ENCODE measurements around the gene AKAP1. TPM values are rescaled to one million over a fixed set of nuclear protein-coding genes. Genes with fewer than 3 reads are reported as not detected.
A peak's percentile ranks its signal among the peaks of the same experiment; 100 is the strongest.
"Not testable (repeated sequence)": the region's sequence is repeated elsewhere in the genome, so short reads cannot be mapped to it uniquely, and the experiment has no call there.

AKAP1 gene
- total RNA-seq, 2 experiments from 2014 or later = 39.5 to 43.2 TPM

- peaks cover 48% of the 10 kb centered on the region for H3K4me1 Mint-ChIP-seq
- H3K36me3 Mint-ChIP-seq = peaks cover 13% of the 10 kb centered on the region
- H3K27me3 Mint-ChIP-seq = no peaks in the 10 kb centered on the region
- H3K9me3 Mint-ChIP-seq = no peaks in the 10 kb centered on the region
- H3K4me3 Mint-ChIP-seq = no peak overlapping the region
- no peak overlapping the region for H3K27ac Mint-ChIP-seq
- no peak for DNase-seq
Measured at GRCh38 chr17:57090560-57091185, 5.6 kb downstream of the AKAP1 start.

GRCh38 chr17:57091186-57091618, 6.2 kb downstream of the AKAP1 start:
- Mint-ChIP-seq H3K27ac (no peak overlapping the region), H3K4me3 (no peak overlapping the region), H3K36me3 (peaks cover 14% of the 10 kb centered on the region), H3K4me1 (peaks cover 47% of the 10 kb centered on the region), H3K27me3 (no peaks in the 10 kb centered on the region), H3K9me3 (no peaks in the 10 kb centered on the region)
- no peak for DNase-seq

GRCh38 chr17:57092171-57092570, 7.1 kb downstream of the AKAP1 start:
- H3K36me3 Mint-ChIP-seq = peaks cover 13% of the 10 kb centered on the region
- no peak for DNase-seq
- H3K27ac Mint-ChIP-seq = no peak overlapping the region
- H3K27me3 Mint-ChIP-seq = no peaks in the 10 kb centered on the region
- H3K4me1 Mint-ChIP-seq = peaks cover 37% of the 10 kb centered on the region
- H3K9me3 Mint-ChIP-seq = no peaks in the 10 kb centered on the region
- no peak overlapping the region for H3K4me3 Mint-ChIP-seq

GRCh38 chr17:57092779-57093178, 7.7 kb downstream of the AKAP1 start:
- no peak overlapping the region for H3K27ac Mint-ChIP-seq

GRCh38 chr17:57096472-57097202, 11.6 kb downstream of the AKAP1 start:
- Mint-ChIP-seq H3K27ac (no peak overlapping the region), H3K4me3 (no peak overlapping the region)

More at GRCh38 chr17:57092779-57093178, 7.7 kb downstream of the AKAP1 start:
- Mint-ChIP-seq H3K4me3 (no peak overlapping the region), H3K4me1 (peaks cover 32% of the 10 kb centered on the region), H3K9me3 (no peaks in the 10 kb centered on the region), H3K36me3 (peaks cover 11% of the 10 kb centered on the region), H3K27me3 (no peaks in the 10 kb centered on the region)
- no peak for DNase-seq

GRCh38 chr17:57097832-57098421, 12.9 kb downstream of the AKAP1 start:
- Mint-ChIP-seq H3K27ac (no peak overlapping the region), H3K36me3 (peaks cover 6% of the 10 kb centered on the region)

More at GRCh38 chr17:57096472-57097202, 11.6 kb downstream of the AKAP1 start:
- no peak for DNase-seq
- H3K27me3 Mint-ChIP-seq = no peaks in the 10 kb centered on the region
- H3K36me3 Mint-ChIP-seq = peaks cover 6% of the 10 kb centered on the region
- no peaks in the 10 kb centered on the region for H3K9me3 Mint-ChIP-seq
- H3K4me1 Mint-ChIP-seq = peaks cover 33% of the 10 kb centered on the region

GRCh38 chr17:57099165-57099564, 14.1 kb downstream of the AKAP1 start:
- no peaks in the 10 kb centered on the region for H3K9me3 Mint-ChIP-seq
- DNase-seq = no peak
- peaks cover 31% of the 10 kb centered on the region for H3K4me1 Mint-ChIP-seq
- H3K27ac Mint-ChIP-seq = no peak overlapping the region
- H3K4me3 Mint-ChIP-seq = no peak overlapping the region
- H3K36me3 Mint-ChIP-seq = peaks cover 4% of the 10 kb centered on the region
- H3K27me3 Mint-ChIP-seq = no peaks in the 10 kb centered on the region

More at GRCh38 chr17:57097832-57098421, 12.9 kb downstream of the AKAP1 start:
- Mint-ChIP-seq H3K9me3 (no peaks in the 10 kb centered on the region), H3K27me3 (no peaks in the 10 kb centered on the region), H3K4me1 (peaks cover 31% of the 10 kb centered on the region), H3K4me3 (no peak overlapping the region)
- DNase-seq = no peak

GRCh38 chr17:57102122-57102521, 17.1 kb downstream of the AKAP1 start:
- H3K4me3 Mint-ChIP-seq = no peak overlapping the region
- peaks cover 4% of the 10 kb centered on the region for H3K36me3 Mint-ChIP-seq
- peaks cover 30% of the 10 kb centered on the region for H3K4me1 Mint-ChIP-seq
- H3K27me3 Mint-ChIP-seq = no peaks in the 10 kb centered on the region
- no peak for DNase-seq
- no peak overlapping the region for H3K27ac Mint-ChIP-seq
- H3K9me3 Mint-ChIP-seq = no peaks in the 10 kb centered on the region

- H3K9me3 Mint-ChIP-seq, H3K27me3 Mint-ChIP-seq, H3K4me3 Mint-ChIP-seq, H3K27ac Mint-ChIP-seq, DNase-seq, H3K36me3 Mint-ChIP-seq: not testable (repeated sequence)
- H3K4me1 Mint-ChIP-seq = peaks cover 33% of the 10 kb centered on the region
Measured at GRCh38 chr17:57102660-57103059, 17.6 kb downstream of the AKAP1 start.

- Mint-ChIP-seq H3K4me1 (peaks cover 21% of the 10 kb centered on the region), H3K27ac (no peak overlapping the region), H3K4me3 (no peak overlapping the region), H3K9me3 (no peaks in the 10 kb centered on the region), H3K36me3 (peaks cover 4% of the 10 kb centered on the region), H3K27me3 (no peaks in the 10 kb centered on the region)
- DNase-seq = no peak
Measured at GRCh38 chr17:57104461-57105175, 19.6 kb downstream of the AKAP1 start.

GRCh38 chr17:57105591-57105990, 20.5 kb downstream of the AKAP1 start:
- no peaks in the 10 kb centered on the region for H3K9me3 Mint-ChIP-seq
- no peaks in the 10 kb centered on the region for H3K27me3 Mint-ChIP-seq
- peaks cover 17% of the 10 kb centered on the region for H3K4me1 Mint-ChIP-seq
- peaks cover 4% of the 10 kb centered on the region for H3K36me3 Mint-ChIP-seq
- no peak for DNase-seq
- no peak overlapping the region for H3K4me3 Mint-ChIP-seq
- no peak overlapping the region for H3K27ac Mint-ChIP-seq

- no peaks in the 10 kb centered on the region for H3K9me3 Mint-ChIP-seq
- no peak overlapping the region for H3K4me3 Mint-ChIP-seq
- H3K4me1 Mint-ChIP-seq = peaks cover 16% of the 10 kb centered on the region
- H3K27ac Mint-ChIP-seq = peak overlapping the region; percentile 6
- H3K36me3 Mint-ChIP-seq = peaks cover 4% of the 10 kb centered on the region
- no peaks in the 10 kb centered on the region for H3K27me3 Mint-ChIP-seq
- DNase-seq = no peak
Measured at GRCh38 chr17:57106107-57106835, 21.2 kb downstream of the AKAP1 start.

- Mint-ChIP-seq H3K27me3 (no peaks in the 10 kb centered on the region), H3K4me3 (no peak overlapping the region), H3K4me1 (peaks cover 11% of the 10 kb centered on the region), H3K9me3 (no peaks in the 10 kb centered on the region), H3K36me3 (peaks cover 4% of the 10 kb centered on the region), H3K27ac (no peak overlapping the region)
- DNase-seq = no peak
Measured at GRCh38 chr17:57106836-57107497, 21.9 kb downstream of the AKAP1 start.

GRCh38 chr17:57107498-57108101, 22.6 kb downstream of the AKAP1 start:
- Mint-ChIP-seq H3K4me1 (peaks cover 9% of the 10 kb centered on the region), H3K4me3 (no peak overlapping the region), H3K27ac (no peak overlapping the region), H3K27me3 (no peaks in the 10 kb centered on the region), H3K36me3 (peaks cover 4% of the 10 kb centered on the region), H3K9me3 (no peaks in the 10 kb centered on the region)
- no peak for DNase-seq

All from activated naive CD8-positive, alpha-beta T cell treated with anti-CD3 and anti-CD28 coated beads for 36 hours (primary cell).